HL-60/S4 treated with retinoic acid at 250 ng/mL for 4 days and 3 days (cell line): ENCODE results near the gene HPSE2.
"Not testable (repeated sequence)": the region's sequence is repeated elsewhere in the genome, so short reads cannot be mapped to it uniquely, and the experiment has no call there.

Experiments used
- in situ Hi-C: fragments of 300-500 bp; cut with MboI; formaldehyde crosslinking; loops from 2 replicates; pipeline ENCODE4 v1.7.0; 2022; ENCODE audit warnings: low sequenced_read_pairs

Gene HPSE2

GRCh38 chr10:99010286-99010685 lies 225.4 kb downstream of the HPSE2 start:
- in situ Hi-C loops = no loop called here

GRCh38 chr10:99008054-99008453 lies 227.6 kb downstream of the HPSE2 start:
- in situ Hi-C loops = no loop called here

GRCh38 chr10:99007457-99007856 lies 228.2 kb downstream of the HPSE2 start:
- in situ Hi-C loops = no loop called here

- in situ Hi-C loops = no loop called here
These were observed 230.4 kb downstream of the HPSE2 start for GRCh38 chr10:99005254-99005653.

- in situ Hi-C loops = no loop called here
These were observed 230.9 kb downstream of the HPSE2 start for GRCh38 chr10:99004738-99005137.

- in situ Hi-C loops = no loop called here
These were observed 233.3 kb downstream of the HPSE2 start for GRCh38 chr10:99002392-99002791.

GRCh38 chr10:98997596-98997995 lies 238.1 kb downstream of the HPSE2 start:
- in situ Hi-C loops = no loop called here

- in situ Hi-C loops = no loop called here
These were observed 241.6 kb downstream of the HPSE2 start for GRCh38 chr10:98994030-98994429.

GRCh38 chr10:98983751-98984150 lies 251.9 kb downstream of the HPSE2 start:
- in situ Hi-C loops = not testable (repeated sequence)

GRCh38 chr10:98980353-98980752 lies 255.3 kb downstream of the HPSE2 start:
- in situ Hi-C loops = no loop called here

GRCh38 chr10:98971464-98971863 lies 264.2 kb downstream of the HPSE2 start:
- in situ Hi-C loops = no loop called here

- in situ Hi-C loops = no loop called here
These were observed 268.1 kb downstream of the HPSE2 start for GRCh38 chr10:98967601-98968000.

- in situ Hi-C loops = no loop called here
These were observed 272.0 kb downstream of the HPSE2 start for GRCh38 chr10:98963608-98964007.

- in situ Hi-C loops = no loop called here
These were observed 276.3 kb downstream of the HPSE2 start for GRCh38 chr10:98959379-98959778.

GRCh38 chr10:98957801-98958200 lies 277.9 kb downstream of the HPSE2 start:
- in situ Hi-C loops = no loop called here

- in situ Hi-C loops = no loop called here
These were observed 278.9 kb downstream of the HPSE2 start for GRCh38 chr10:98956576-98957260.

- in situ Hi-C loops = no loop called here
These were observed 282.4 kb downstream of the HPSE2 start for GRCh38 chr10:98953251-98953650.

- in situ Hi-C loops = no loop called here
These were observed 284.2 kb downstream of the HPSE2 start for GRCh38 chr10:98951269-98952000.

- in situ Hi-C loops = no loop called here
These were observed 285.5 kb downstream of the HPSE2 start for GRCh38 chr10:98950106-98950505.

GRCh38 chr10:98949306-98949705 lies 286.3 kb downstream of the HPSE2 start:
- in situ Hi-C loops = no loop called here

GRCh38 chr10:98943681-98944080 lies 292.0 kb downstream of the HPSE2 start:
- in situ Hi-C loops = no loop called here

- in situ Hi-C loops = no loop called here
These were observed 305.9 kb downstream of the HPSE2 start for GRCh38 chr10:98929709-98930108.
